HuH-7 (cell line): ENCODE measurements around the gene TRABD2B.

Experiments used
- DNase-seq: peaks from one replicate; pipeline ENCODE4 v3.0.0; 2011; ENCODE audit warnings: low spot score

The TRABD2B gene

DNA sequence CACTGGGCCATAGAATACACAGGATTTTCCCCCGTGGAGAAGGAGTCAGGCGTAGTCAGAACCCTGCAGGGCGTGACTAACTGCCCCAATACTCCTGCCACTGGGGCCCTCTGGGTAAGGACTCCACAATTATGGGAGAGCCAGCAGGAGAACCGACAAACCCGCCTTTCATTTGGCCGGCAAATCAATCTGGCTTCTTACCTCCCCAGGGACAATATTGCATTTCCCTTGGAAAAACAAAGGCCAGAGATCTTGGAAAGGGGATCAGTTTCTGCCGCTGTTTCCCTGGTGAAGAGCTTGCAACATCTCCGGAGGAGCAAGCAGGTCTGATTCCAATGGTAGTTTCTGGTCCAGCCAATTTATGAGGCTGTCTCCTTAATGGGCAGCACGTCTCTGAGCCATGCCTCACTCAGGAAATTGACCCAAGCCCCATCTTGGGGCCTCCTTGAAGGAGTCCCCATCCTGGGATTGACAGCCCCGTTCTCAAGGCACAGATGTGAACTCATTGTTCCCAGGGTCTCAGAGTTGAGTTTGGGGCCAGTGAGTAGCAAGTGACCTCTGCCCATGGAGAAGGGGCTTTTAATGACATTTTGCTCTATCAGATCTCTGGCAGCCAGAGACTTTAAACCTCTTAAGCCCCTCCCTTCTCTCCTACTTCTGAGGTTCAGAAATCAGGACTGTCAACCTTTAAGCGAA, 4.3 kb downstream of the TRABD2B start:
- no peak for DNase-seq

DNA sequence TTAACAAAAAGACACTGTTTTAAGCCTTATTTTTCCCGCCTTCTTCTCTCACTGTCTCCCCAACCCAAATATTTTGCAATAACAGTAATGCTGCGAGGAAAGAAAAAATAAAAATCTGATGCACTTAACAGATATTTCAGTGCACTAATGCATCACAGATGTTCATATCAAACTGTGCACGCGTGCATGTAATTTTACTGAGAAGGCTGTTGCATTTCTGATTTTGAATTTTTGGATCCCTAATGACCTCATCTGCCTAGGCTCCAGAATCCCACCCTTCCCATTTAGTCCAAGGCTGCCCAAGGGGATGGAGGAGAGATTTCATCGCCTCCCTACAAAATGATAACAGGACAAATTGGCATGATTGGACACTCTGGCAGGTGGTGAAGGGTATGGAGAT, 5.5 kb downstream of the TRABD2B start:
- no peak for DNase-seq

GRCh38 chr1:47991187-47991586, 6.0 kb downstream of the TRABD2B start:
- DNase-seq: no peak

- no peak for DNase-seq
Observed at GRCh38 chr1:47990286-47990685, 6.9 kb downstream of the TRABD2B start.

GRCh38 chr1:47987601-47988000, 9.6 kb downstream of the TRABD2B start:
- no peak for DNase-seq

GRCh38 chr1:47986761-47987200, 10.4 kb downstream of the TRABD2B start:
- no peak for DNase-seq

- DNase-seq: no peak
Observed at GRCh38 chr1:47985018-47985417, 12.2 kb downstream of the TRABD2B start.

GRCh38 chr1:47984175-47984789, 12.9 kb downstream of the TRABD2B start:
- no peak for DNase-seq

GRCh38 chr1:47983691-47984090, 13.5 kb downstream of the TRABD2B start:
- DNase-seq: no peak

DNA sequence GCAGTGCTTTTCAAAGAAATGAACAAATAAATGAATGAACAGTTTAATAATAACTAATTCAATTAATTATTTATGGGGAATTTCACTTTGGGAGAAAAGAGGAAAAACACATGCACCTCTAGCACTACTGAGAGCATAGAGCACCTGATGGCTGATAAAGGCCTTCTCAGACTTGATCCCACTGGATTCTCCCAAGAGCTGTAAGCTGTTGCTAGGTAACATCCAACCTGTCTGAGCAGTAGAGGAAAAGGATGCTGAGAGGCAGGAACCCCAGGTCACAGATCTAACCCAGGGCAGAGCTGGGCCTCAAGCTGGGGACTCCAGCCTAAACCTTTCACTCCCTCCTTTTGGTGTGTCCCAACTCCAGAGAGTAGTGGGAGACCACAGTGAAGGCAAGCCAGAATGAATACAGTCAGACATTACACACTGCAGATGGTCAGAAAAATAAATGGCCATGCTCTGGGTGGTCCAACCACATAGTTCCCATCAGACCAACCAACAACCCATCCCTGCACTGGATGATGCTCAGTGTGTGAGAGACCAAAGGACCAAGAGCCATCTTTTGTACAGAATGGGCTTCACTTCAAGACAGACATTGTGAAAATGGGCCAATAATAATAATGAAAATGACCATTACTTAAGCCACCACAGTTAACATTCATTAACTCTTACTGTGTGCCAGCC, 15.4 kb downstream of the TRABD2B start:
- no peak for DNase-seq

DNA sequence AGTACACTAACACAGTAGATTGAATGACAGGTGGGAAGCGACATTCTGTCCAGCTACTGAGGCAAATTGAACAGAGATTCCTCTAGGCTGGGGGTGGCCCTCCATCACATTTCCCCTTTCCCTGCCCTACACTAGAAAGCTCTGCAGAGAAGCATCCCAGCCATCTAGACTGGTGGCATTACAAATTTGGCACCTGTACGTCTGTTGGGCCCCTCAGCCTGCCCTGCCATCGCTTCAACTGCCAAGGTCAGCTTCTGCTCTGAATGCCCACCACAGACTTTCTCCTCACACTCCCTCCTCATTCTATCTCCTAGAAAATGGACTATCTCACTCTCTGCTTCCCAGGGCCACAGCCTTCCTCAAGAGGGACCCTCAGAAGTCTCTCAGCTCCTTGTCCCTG, 16.7 kb downstream of the TRABD2B start:
- DNase-seq: no peak

DNA sequence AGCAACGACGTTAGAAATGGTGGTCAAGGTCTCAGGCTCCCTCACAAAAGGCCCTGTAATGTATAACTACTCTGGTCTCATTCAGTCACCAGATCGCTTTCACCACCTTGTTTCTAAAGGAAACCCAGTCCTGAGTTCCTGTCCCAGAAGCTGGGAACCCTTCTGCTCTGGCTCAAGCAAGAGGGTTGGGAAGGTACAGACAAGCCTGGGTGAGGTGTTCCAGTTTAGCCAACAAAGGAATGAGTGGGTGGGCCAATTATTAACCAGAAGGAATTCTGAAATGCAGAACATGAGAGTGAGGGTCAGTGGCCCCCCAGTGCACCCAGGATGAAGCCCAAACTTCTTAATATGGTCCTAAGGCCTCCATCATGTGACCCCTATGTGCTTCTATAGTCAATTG, 17.5 kb downstream of the TRABD2B start:
- DNase-seq: no peak

DNA sequence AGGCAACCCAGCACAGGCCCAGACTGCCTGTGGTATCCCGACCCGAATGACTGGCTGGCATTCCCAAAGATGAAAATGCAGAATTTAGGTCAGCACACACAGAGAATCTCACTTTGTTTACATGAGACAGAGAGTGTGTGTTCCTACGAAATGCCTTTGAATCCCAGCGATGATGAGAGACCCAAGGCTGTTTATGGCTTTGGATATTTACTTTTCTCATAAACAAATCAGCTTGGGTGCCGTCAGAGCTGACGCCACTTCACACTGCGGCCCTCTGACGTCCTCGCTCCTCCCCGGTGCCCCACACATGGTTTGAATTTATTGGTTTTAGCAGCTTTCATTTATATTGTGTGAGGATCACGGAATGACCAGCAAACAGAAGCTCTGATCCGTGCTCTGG, 18.7 kb downstream of the TRABD2B start:
- no peak for DNase-seq

- DNase-seq: no peak
Observed at GRCh38 chr1:47976728-47977127, 20.5 kb downstream of the TRABD2B start.

DNA sequence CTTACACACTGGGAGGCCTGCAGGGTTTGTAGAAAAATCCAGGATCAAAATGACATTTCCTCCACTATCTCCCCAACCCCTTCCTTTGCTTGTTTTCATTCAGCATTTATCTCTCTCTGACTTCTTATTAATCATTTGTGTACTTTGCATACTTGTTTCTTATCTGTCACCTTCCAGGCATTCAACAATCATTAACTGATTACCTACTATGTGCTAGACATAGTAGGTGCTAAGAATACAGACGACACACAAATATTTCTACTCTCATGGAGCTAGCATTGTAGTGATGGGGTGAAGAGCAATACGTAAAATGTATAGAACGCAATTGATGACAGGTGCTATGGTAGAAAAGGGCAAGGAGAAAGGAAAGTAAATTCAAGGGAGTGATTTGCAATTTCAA, 20.9 kb downstream of the TRABD2B start:
- no peak for DNase-seq

- no peak for DNase-seq
Observed at GRCh38 chr1:47975302-47975921, 21.8 kb downstream of the TRABD2B start.

- peak; percentile 68 for DNase-seq
Observed at GRCh38 chr1:47972864-47973432, 24.2 kb downstream of the TRABD2B start.

GRCh38 chr1:47971385-47972160, 25.6 kb downstream of the TRABD2B start:
- no peak for DNase-seq

- DNase-seq: no peak
Observed at GRCh38 chr1:47970882-47971281, 26.3 kb downstream of the TRABD2B start.

DNA sequence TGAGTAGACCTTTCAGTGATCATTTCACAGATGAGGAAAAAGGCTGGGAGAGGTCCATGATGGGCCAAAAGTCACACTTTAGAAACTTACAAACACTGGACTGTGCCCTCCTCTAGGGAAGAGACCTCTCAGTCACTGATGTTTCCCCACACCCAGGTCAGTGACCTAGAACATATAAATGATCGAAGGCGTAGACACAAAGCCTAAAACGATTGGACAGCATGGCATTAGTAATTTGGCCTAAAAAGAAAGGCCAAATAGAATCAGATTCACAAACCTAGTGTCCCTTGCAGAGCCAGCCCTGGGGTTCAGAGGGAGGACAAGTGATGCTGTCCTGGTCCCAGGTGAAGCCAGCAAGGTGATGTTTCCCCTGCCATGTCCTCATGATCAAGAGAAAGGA, 27.7 kb downstream of the TRABD2B start:
- no peak for DNase-seq

DNA sequence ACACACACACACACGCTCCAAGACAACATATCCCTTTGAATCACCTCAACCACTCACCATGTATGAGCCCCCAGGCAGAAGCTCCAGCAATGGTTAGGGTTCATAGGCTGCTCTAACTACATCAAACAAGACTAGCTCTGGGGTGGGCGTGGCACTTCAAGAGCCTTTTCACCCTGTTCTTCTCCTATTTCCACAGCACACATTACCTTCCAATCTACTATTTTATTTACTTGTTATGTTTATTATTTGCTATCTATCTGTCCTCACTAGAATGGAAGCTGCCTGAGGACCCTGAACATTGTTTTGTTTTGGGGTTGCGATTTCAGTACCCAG, 28.7 kb downstream of the TRABD2B start:
- no peak for DNase-seq
